Esophagus muscularis mucosa (tissue), 4 donors: Measurements from ENCODE around the gene MAP2K7.

ENCODE experiments used
- EP300 ChIP-seq: sonication (generic); formaldehyde crosslinking; IDR thresholded peaks from one replicate; pipeline ENCODE4 v1.6.1; 2017; ENCODE audit warnings: antibody characterized with exemption
- POLR2A ChIP-seq: fragments of 450-650 bp; IDR thresholded peaks from one replicate; pipeline ENCODE4 v1.6.1; 2017; ENCODE audit warnings: antibody characterized with exemption, moderate library complexity, mild to moderate bottlenecking, low read depth
- POLR2AphosphoS5 ChIP-seq, 2 donors: sonication (generic); formaldehyde crosslinking; IDR thresholded peaks; one replicate each; pipeline ENCODE4 v1.6.1; 2017; ENCODE audit warnings: antibody characterized with exemption in 2 of 2
- TF ChIP-seq, protein P1 (sequence below), 3 experiments: fragments of 200-600 bp in 2 of 3; fragments of 450-650 bp in 1 of 3; sonication (generic) in 2 of 3; IDR thresholded peaks; one replicate each; pipeline ENCODE4 v1.5.1; 2017 to 2019; ENCODE audit warnings: antibody characterized with exemption in 3 of 3, mild to moderate bottlenecking in 2 of 3, moderate library complexity in 1 of 3

- TF ChIP-seq, protein P1, sequence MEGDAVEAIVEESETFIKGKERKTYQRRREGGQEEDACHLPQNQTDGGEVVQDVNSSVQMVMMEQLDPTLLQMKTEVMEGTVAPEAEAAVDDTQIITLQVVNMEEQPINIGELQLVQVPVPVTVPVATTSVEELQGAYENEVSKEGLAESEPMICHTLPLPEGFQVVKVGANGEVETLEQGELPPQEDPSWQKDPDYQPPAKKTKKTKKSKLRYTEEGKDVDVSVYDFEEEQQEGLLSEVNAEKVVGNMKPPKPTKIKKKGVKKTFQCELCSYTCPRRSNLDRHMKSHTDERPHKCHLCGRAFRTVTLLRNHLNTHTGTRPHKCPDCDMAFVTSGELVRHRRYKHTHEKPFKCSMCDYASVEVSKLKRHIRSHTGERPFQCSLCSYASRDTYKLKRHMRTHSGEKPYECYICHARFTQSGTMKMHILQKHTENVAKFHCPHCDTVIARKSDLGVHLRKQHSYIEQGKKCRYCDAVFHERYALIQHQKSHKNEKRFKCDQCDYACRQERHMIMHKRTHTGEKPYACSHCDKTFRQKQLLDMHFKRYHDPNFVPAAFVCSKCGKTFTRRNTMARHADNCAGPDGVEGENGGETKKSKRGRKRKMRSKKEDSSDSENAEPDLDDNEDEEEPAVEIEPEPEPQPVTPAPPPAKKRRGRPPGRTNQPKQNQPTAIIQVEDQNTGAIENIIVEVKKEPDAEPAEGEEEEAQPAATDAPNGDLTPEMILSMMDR (IDR thresholded peaks at IDR 0.05) = no peak
- TF ChIP-seq EP300 = no peak
- TF ChIP-seq POLR2A = no peak
- no peak for TF ChIP-seq POLR2AphosphoS5 (IDR thresholded peaks at IDR 0.05)
These were observed 15.1 kb downstream of the MAP2K7 start for GRCh38 chr19:7918615-7919421.
